ENCODE measurements around the gene KRT32.

- TF ChIP-seq POLR2A (IDR thresholded peaks at IDR 0.05; ENCODE audit: low read length) (no peak), GATA1 (IDR thresholded peaks at IDR 0.05; ENCODE audit: low read depth, low read length) (no peak)
Observed at GRCh38 chr17:41434415-41434814, 32.8 kb downstream of the KRT32 start.
